ENCODE data around the gene SNX25. TPM values are rescaled to one million over a fixed set of nuclear protein-coding genes. Genes with fewer than 3 reads are reported as not detected.

Gene SNX25
- total RNA-seq, 1 experiment from 2014 or later, result 3.5 TPM

DNA sequence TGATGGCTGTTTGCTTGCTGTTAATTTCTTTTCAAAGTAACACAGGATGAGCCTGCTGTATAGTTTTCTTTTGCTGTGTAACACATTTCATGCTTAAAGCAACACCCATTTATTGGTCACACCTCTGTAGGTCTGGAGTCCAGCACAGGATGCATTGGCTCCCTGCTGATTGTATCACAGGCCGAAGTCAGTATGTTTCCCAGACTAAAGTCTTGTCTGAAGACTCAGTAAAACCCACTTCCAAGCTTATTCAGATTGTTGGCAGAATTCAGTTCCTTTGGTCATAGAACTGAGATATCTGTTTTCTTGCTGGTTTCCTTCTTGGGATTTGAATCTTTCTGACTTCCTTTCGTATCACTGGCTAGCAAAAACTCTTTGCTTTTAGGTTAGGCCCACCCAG is 132.0 kb downstream of the SNX25 start:
- Histone ChIP-seq H3K36me3 (ENCODE audit: insufficient read depth, low read length, poor library complexity, severe bottlenecking) (no peaks in the 10 kb centered on the region), H3K27ac (ENCODE audit: low read depth, low read length, poor library complexity, severe bottlenecking) (no peak overlapping the region), H3K9me3 (ENCODE audit: low read depth, low read length, poor library complexity, severe bottlenecking) (peaks cover 8% of the 10 kb centered on the region), H3K27me3 (replicated peaks; ENCODE audit: insufficient read depth, low read depth, low read length, poor library complexity) (no peaks in the 10 kb centered on the region), H3K4me1 (ENCODE audit: insufficient read depth, low read length, poor library complexity, severe bottlenecking) (no peaks in the 10 kb centered on the region), H3K4me3 (ENCODE audit: low read depth, low read length, poor library complexity, severe bottlenecking) (no peak overlapping the region)
- intact Hi-C loops (cut with micrococcal nuclease; ENCODE audit: unreplicated experiment), result no loop called here
- TF ChIP-seq, protein P1, sequence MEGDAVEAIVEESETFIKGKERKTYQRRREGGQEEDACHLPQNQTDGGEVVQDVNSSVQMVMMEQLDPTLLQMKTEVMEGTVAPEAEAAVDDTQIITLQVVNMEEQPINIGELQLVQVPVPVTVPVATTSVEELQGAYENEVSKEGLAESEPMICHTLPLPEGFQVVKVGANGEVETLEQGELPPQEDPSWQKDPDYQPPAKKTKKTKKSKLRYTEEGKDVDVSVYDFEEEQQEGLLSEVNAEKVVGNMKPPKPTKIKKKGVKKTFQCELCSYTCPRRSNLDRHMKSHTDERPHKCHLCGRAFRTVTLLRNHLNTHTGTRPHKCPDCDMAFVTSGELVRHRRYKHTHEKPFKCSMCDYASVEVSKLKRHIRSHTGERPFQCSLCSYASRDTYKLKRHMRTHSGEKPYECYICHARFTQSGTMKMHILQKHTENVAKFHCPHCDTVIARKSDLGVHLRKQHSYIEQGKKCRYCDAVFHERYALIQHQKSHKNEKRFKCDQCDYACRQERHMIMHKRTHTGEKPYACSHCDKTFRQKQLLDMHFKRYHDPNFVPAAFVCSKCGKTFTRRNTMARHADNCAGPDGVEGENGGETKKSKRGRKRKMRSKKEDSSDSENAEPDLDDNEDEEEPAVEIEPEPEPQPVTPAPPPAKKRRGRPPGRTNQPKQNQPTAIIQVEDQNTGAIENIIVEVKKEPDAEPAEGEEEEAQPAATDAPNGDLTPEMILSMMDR (conservative IDR thresholded peaks at IDR 0.05; ENCODE audit: low read depth, low read length), result no peak
- no peak for TF ChIP-seq EZH2 (IDR thresholded peaks at IDR 0.05; ENCODE audit: borderline replicate concordance, low read depth, low read length, poor library complexity, severe bottlenecking)
- DNase-seq (ENCODE audit: low spot score), result no peak
- CTCF ChIA-PET, result no interaction called here
- BruUV-seq (replicated peaks), result no TSS peak
- POLR2A ChIA-PET (ENCODE audit: low non-redundant PET), result no interaction called here

- no peaks in the 10 kb centered on the region for H3K4me1 ChIP-seq (ENCODE audit: insufficient read depth, low read length, poor library complexity, severe bottlenecking)
- H3K9me3 ChIP-seq (ENCODE audit: low read depth, low read length, poor library complexity, severe bottlenecking), result peaks cover 8% of the 10 kb centered on the region
- DNase-seq (ENCODE audit: low spot score), result no peak
- intact Hi-C loops (cut with micrococcal nuclease; ENCODE audit: unreplicated experiment), result no loop called here
- H3K4me3 ChIP-seq (ENCODE audit: low read depth, low read length, poor library complexity, severe bottlenecking), result no peak overlapping the region
- POLR2A ChIA-PET (ENCODE audit: low non-redundant PET), result no interaction called here
- H3K36me3 ChIP-seq (ENCODE audit: insufficient read depth, low read length, poor library complexity, severe bottlenecking), result no peaks in the 10 kb centered on the region
- TF ChIP-seq EZH2 (IDR thresholded peaks at IDR 0.05; ENCODE audit: borderline replicate concordance, low read depth, low read length, poor library complexity, severe bottlenecking), result no peak
- TF ChIP-seq, protein P1 (conservative IDR thresholded peaks at IDR 0.05; ENCODE audit: low read depth, low read length), result no peak
- no peak overlapping the region for H3K27ac ChIP-seq (ENCODE audit: low read depth, low read length, poor library complexity, severe bottlenecking)
- BruUV-seq (replicated peaks), result no TSS peak
- CTCF ChIA-PET, result no interaction called here
- no peaks in the 10 kb centered on the region for H3K27me3 ChIP-seq (replicated peaks; ENCODE audit: insufficient read depth, low read depth, low read length, poor library complexity)
Observed at GRCh38 chr4:185341841-185342240, 132.4 kb downstream of the SNX25 start.

GRCh38 chr4:185343726-185344581 is 134.6 kb downstream of the SNX25 start:
- CTCF ChIA-PET, result no interaction called here
- H3K9me3 ChIP-seq (ENCODE audit: low read depth, low read length, poor library complexity, severe bottlenecking), result peaks cover 2% of the 10 kb centered on the region
- H3K27me3 ChIP-seq (replicated peaks; ENCODE audit: insufficient read depth, low read depth, low read length, poor library complexity), result no peaks in the 10 kb centered on the region
- POLR2A ChIA-PET (ENCODE audit: low non-redundant PET), result no interaction called here
- H3K36me3 ChIP-seq (ENCODE audit: insufficient read depth, low read length, poor library complexity, severe bottlenecking), result no peaks in the 10 kb centered on the region
- no peak for TF ChIP-seq EZH2 (IDR thresholded peaks at IDR 0.05; ENCODE audit: borderline replicate concordance, low read depth, low read length, poor library complexity, severe bottlenecking)
- TF ChIP-seq, protein P1 (conservative IDR thresholded peaks at IDR 0.05; ENCODE audit: low read depth, low read length), result no peak
- no TSS peak for BruUV-seq (replicated peaks)
- no peak overlapping the region for H3K4me3 ChIP-seq (ENCODE audit: low read depth, low read length, poor library complexity, severe bottlenecking)
- intact Hi-C loops (cut with micrococcal nuclease; ENCODE audit: unreplicated experiment), result no loop called here
- H3K4me1 ChIP-seq (ENCODE audit: insufficient read depth, low read length, poor library complexity, severe bottlenecking), result no peaks in the 10 kb centered on the region
- no peak for DNase-seq (ENCODE audit: low spot score)
- no peak overlapping the region for H3K27ac ChIP-seq (ENCODE audit: low read depth, low read length, poor library complexity, severe bottlenecking)

Data from A673 (cell line).